GM19043 (cell line): ENCODE data around the gene PSME3.

ENCODE experiments used
- ATAC-seq: cut with Tn5 transposase; IDR thresholded peaks from one replicate; pipeline ENCODE4 v1.9.1; 2021; ENCODE audit warnings: low read depth; ENCODE audit not compliant: unreplicated experiment

PSME3 gene

GRCh38 chr17:42814633-42815399, 18.4 kb upstream of the PSME3 start:
- ATAC-seq = no peak

DNA sequence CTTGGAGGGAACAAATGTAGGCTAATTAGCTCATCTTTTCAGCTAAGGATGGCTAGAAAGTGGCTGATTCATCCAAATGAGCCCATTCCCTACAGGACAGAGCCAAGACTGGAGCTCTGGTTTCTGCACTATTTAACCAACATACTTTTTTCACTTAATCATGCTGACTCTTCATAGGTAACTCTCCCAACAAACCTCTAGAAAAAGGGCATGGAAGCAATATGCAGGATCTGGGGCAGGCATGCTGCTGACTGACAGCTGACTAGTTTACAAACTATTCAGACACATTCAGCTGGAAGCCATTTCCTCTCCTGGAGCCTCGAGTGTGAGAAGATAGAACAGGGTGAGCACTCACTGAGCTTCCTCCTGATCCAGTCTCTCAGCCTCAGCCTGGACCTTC, 15.3 kb upstream of the PSME3 start:
- ATAC-seq = no peak

GRCh38 chr17:42818379-42818778, 14.8 kb upstream of the PSME3 start:
- no peak for ATAC-seq

DNA sequence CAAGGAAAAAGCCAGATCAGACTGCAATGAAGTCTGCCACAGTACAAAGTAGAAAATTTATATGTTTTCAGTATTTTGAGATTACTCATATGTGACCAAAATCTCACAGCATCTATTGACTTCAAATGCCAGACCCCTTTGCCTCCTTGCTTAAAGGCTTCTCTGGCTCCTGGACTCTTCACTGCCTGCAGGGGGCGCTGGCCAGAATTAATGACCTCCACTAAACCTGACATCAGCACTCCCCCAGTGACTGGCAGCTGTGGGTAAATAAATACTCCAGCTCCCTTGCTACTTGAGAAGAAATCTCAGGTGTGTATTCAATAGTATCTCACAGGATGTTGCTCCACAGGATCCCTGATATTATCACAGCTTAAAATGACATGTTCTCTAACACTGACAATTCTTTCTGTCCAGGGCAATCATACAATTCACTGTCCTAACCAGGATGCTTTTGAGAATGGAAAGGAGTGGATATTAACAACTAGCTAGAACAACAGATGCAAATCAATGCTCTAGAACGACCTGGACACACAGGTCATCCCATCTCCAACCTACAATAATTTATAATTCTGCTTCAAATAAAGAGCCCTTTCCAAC, 13.2 kb upstream of the PSME3 start:
- ATAC-seq = no peak

DNA sequence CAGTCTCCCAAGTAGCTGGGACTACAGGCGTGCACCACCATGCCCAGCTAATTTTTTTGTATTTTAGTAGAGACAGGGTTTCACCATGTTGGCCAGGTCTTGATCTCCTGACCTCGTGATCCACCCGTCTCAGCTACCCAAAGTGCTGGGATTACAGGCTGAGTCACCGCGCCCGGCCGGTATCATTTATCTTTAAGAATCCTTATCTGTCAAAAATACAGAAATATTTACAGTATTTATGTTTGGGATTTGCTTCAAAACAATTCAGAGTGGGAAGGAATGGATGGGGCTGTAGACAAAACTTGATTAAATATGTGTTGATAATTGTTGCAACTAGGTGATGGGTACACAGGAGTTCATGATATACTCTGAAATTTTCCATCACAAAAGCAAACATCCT, 12.0 kb upstream of the PSME3 start:
- no peak for ATAC-seq

- no peak for ATAC-seq
Observed at GRCh38 chr17:42827472-42827871, 5.7 kb upstream of the PSME3 start.

- ATAC-seq = no peak
Observed at GRCh38 chr17:42830971-42831370, 2.2 kb upstream of the PSME3 start.

- ATAC-seq = no peak
Observed at GRCh38 chr17:42832213-42832933, 824 bp upstream of the PSME3 start.

GRCh38 chr17:42833767-42834422, 698 bp downstream of the PSME3 start:
- no peak for ATAC-seq

DNA sequence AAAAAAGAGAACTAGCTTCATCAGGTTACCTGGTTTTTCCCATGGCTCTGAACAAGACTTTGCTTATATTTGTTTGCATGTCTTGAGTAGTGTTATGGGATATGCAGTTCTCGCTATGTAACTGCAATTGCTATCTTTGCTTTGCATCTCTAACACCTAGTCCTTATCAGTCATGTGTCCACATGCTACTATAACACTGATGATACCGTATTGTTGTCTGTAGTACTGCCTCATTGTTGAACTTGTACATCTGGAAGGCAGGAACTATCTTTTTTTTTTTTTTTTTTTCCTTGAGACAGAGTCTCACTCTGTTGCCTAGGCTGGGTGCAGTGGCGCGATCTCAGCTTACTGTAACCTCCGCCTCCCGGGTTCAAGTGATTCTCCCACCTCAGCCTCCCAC, 2.5 kb downstream of the PSME3 start:
- ATAC-seq = no peak

- no peak for ATAC-seq
Observed at GRCh38 chr17:42841975-42842685, 8.9 kb downstream of the PSME3 start.

GRCh38 chr17:42843358-42843934, 10.2 kb downstream of the PSME3 start:
- ATAC-seq = no peak

DNA sequence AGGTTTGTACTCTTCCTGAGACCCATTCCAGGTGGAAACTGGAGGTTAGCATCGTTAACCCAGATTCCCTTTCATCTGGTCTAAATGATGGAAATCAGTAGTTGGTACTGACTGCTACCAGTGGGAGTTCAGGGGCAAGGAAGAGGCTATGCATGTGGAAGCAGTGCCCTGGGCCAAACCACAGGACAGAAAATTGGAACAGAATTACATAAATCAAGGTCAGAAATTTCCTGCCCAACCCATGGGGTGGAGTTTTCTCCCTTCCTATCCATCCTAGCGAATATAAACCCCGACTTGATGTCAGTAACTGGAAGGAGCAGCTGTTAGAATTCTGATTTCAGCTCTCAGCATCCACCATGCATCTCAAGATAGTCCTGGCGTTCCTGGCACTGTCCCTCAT, 11.1 kb downstream of the PSME3 start, which contains the start of gene AOC2:
Gene AOC2 (plus strand): TSS at position 310 of the 400 bp plus-strand sequence. CDS start 47 bp downstream, at position 357.
- ATAC-seq = no peak

GRCh38 chr17:42844761-42845555, 11.8 kb downstream of the PSME3 start:
- ATAC-seq = no peak

DNA sequence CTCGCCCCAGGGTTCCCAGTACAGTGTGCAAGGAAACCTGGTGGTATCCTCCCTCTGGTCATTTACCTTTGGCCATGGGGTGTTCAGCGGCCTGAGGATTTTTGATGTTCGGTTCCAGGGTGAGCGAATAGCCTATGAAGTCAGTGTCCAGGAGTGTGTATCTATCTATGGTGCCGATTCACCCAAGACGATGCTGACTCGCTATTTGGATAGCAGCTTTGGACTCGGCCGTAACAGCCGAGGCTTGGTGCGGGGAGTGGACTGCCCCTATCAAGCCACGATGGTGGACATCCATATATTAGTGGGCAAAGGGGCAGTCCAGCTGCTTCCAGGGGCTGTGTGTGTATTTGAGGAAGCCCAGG, 12.3 kb downstream of the PSME3 start:
- no peak for ATAC-seq

DNA sequence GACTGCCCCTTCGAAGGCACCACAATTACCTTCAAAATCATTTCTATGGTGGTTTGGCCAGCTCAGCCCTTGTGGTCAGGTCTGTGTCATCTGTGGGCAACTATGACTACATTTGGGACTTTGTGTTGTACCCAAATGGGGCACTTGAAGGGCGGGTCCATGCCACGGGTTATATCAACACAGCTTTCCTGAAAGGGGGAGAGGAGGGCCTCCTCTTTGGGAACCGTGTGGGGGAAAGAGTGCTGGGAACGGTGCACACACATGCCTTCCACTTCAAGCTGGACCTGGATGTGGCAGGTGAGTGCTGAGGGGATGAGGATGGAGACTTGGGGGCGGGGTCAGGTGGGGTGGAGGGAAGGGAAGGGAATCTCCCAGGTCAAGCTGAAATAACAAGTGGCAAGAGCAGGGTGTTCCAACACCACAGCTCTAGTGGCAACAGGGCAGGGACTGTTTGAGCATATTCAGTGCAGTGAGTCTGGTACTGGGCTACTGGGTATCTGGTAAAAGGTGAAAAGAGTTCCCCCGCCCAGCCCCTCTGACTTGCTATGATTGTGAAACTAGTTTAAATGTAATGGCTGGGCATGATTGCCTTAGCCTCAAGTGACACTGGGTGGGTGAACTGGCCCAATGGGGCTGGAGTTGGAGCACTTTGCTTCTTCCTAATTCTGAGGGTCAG, 12.9 kb downstream of the PSME3 start:
- no peak for ATAC-seq

- ATAC-seq = no peak
Observed at GRCh38 chr17:42846594-42847280, 13.5 kb downstream of the PSME3 start.

- ATAC-seq = no peak
Observed at GRCh38 chr17:42848093-42848492, 14.9 kb downstream of the PSME3 start.
